ENCODE results near the gene P2RX1.
"Not testable (repeated sequence)": the region's sequence is repeated elsewhere in the genome, so short reads cannot be mapped to it uniquely, and the experiment has no call there.

The P2RX1 gene

DNA sequence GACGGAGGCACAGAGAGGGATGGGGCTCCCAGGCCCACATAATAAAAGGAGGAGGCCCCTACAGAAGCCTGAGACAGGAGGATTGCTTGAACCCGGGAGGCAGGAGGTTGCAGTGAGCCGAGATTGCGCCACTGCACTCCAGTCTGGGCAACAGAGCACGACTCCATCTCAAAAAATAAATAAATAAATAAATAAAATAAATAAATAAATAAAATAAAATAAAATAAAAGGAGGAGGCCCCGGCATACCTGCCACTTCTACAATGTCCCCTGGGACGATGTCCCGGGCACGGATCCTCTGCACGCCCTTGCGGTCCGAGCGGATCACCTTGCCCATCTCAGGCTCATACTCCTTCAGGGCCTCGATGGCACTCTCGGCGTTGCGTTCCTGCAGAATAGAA lies 34.7 kb upstream of the P2RX1 start:
- no peak overlapping the region for H3K4me3 ChIP-seq (ENCODE audit: low read depth, low read length)
- TF ChIP-seq, protein P1, sequence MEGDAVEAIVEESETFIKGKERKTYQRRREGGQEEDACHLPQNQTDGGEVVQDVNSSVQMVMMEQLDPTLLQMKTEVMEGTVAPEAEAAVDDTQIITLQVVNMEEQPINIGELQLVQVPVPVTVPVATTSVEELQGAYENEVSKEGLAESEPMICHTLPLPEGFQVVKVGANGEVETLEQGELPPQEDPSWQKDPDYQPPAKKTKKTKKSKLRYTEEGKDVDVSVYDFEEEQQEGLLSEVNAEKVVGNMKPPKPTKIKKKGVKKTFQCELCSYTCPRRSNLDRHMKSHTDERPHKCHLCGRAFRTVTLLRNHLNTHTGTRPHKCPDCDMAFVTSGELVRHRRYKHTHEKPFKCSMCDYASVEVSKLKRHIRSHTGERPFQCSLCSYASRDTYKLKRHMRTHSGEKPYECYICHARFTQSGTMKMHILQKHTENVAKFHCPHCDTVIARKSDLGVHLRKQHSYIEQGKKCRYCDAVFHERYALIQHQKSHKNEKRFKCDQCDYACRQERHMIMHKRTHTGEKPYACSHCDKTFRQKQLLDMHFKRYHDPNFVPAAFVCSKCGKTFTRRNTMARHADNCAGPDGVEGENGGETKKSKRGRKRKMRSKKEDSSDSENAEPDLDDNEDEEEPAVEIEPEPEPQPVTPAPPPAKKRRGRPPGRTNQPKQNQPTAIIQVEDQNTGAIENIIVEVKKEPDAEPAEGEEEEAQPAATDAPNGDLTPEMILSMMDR (IDR thresholded peaks at IDR 0.05; ENCODE audit: low read depth, low read length): no peak

DNA sequence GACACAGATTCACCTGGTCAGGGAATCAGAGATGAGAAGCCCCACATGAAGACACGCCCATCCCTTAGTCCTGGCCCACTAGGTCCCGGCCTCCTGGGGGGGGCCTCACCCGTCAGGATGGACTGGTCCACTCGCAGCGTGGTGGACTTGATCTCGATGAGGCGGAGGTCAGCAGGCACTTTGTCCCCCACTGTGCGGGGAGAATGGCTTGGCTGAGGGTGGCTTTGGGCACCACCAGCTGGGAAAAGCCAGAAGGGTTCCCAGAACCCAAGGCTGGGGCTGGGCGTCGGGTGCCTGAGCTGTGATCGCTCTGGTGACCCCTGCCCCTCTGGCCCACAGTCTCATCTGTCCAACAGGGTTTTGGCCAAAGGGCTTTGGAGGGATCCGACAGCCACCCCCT lies 34.3 kb upstream of the P2RX1 start:
- no peak overlapping the region for H3K4me3 ChIP-seq (ENCODE audit: low read depth, low read length)
- TF ChIP-seq, protein P1 (IDR thresholded peaks at IDR 0.05; ENCODE audit: low read depth, low read length): no peak

DNA sequence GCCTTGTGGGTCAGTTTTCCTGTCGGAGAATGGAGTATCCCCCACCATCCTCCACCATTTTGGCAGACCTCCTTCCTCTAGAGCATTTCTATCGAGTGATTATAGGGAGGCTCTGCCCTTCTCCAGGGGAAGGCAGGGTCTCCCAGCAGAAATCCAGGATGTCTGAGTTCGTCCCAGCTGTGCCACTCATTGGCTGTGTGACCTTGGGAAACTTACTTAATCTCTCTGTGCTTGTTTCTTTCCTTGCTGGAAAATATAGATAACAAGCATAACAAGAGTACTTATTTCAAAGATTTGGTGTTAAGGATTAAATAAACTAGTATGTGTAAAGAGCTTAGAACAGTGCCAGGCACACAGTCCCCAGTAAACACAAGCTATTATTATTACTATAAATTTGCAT lies 33.2 kb upstream of the P2RX1 start:
- H3K4me3 ChIP-seq (ENCODE audit: low read depth, low read length): no peak overlapping the region
- TF ChIP-seq, protein P1 (IDR thresholded peaks at IDR 0.05; ENCODE audit: low read depth, low read length): no peak

DNA sequence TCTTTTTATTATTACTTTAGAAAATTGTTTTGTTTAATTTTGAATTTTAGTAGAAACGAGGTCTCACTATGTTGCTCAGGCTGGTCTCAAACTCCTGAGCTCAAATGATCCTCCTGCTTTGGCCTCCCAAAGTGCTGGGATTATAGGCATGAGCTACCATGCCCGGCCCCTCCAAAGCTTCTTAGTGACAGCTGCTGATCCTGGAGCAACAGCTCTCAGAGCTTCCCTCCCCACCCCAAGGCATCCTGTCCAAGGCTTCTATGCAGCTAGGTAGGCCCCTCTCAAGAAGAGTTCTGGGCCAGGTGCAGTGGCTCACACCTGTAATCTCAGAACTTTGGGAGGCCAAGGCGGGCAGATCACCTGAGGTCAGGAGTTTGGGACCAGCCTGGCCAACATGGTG lies 32.3 kb upstream of the P2RX1 start:
- H3K4me3 ChIP-seq (ENCODE audit: low read depth, low read length): not testable (repeated sequence)

DNA sequence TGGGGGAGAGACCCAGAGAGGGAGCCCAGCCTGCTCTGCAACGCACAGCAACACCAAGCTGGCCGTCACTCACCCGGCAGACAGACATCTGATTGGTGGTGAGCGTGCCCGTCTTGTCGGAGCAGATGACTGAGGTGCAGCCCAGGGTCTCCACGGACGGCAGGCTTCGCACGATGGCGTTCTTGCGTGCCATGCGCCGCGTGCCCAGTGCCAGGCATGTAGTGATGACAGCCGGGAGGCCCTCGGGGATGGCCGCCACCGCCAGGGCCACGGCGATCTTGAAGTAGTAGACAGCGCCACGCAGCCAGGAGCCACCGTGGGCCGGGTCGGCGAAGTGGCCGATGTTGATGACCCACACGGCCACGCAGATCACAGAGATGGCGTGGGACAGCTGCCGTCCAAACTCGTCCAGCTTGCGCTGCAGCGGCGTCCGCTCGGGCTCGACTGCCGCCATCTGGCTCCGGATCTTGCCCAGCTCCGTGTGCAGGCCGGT lies 31.1 kb upstream of the P2RX1 start:
- TF ChIP-seq, protein P1 (IDR thresholded peaks at IDR 0.05; ENCODE audit: low read depth, low read length): no peak
- no peak overlapping the region for H3K4me3 ChIP-seq (ENCODE audit: low read depth, low read length)

DNA sequence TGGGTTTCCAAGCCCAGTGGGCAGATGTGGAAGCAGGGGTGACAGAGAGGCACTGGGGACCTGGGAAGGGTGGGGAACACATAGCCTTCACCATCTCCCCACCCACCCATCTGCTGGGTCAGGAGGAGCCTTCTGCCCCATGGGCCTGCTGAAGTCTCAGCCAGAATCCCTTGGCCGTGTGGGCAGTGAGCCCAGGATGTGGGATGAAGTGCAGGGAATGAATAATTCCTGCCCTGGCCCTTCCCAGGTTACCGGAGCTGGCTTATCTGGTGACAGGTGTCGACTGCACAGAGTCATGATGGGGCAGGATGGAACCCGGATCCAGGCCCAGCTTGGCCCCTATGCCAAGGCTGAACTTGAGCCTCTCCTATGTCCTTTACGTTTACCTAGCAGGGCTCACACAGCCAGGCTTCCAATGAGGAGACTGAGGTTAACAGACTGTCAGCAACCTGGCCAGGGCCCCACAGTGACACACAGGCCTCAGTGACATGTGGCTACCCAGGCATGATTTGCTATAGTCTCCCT lies 30.5 kb upstream of the P2RX1 start:
- TF ChIP-seq, protein P1 (IDR thresholded peaks at IDR 0.05; ENCODE audit: low read depth, low read length): no peak
- H3K4me3 ChIP-seq (ENCODE audit: low read depth, low read length): no peak overlapping the region

DNA sequence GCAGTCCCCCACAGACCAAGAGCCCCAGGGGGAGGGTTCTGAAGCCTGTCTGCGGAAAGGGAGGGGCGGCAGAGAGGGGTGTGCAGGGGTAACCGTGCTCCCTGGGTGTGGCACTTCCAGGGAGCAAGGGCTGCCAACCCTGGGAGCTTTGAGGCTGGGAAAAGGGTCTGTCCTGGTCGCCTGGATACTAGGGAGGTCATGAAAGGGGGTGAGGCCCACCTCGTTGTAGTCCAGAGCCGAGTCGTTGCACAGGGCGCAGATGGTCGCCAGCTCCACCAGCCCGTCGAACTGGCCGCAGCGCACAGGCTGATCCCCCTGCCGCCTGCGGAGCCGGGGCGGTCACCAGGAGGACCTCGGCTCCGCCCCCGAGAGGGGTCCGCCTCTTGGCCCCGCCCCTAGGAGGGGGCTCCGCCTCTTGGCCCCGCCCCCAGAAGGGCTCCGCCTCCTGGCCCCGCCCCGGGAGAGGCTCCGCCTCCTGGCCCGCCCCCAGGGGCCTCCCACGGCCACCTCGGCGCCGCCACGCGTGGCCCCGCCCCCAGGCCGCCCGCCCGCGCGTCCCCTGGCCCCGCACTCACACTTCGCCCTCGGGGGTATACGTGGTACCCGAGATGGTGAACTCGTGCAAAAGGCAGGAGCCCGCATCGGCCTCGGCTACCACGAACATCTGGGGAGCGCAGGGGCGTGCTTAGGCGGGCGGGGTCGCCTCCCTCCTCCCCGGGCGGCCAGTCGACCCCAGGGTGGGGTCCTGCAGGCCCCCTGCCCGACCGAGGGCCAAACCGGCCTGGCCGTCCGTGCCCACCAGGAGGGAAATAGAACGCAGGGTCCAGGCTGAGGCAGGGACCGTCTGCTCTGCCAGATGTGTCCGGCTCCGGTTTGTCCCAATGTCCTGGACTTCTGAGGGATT lies 28.5 kb upstream of the P2RX1 start:
- TF ChIP-seq, protein P1 (IDR thresholded peaks at IDR 0.05; ENCODE audit: low read depth, low read length): no peak
- H3K4me3 ChIP-seq (ENCODE audit: low read depth, low read length): peak overlapping the region; percentile 35; the same call in 1 of the 2 replicates
